Measurements from ENCODE around the gene CDK11A. TPM values are rescaled to one million over a fixed set of nuclear protein-coding genes. Genes with fewer than 3 reads are reported as not detected.
A peak's percentile ranks its signal among the peaks of the same experiment; 100 is the strongest.

The CDK11A gene
- polyA plus RNA-seq, 3 donors = 4.4 to 80.1 (median 13.3) TPM

- Histone ChIP-seq H3K4me3 (replicated peaks in 1 of 3; ENCODE audit: low read depth in 2 of 3, low read length in 3 of 3) (no peak overlapping the region), H3K9me3 (replicated peaks in 1 of 2; ENCODE audit: control insufficient read depth in 1 of 2, insufficient read depth in 1 of 2, low read length in 2 of 2) (no peaks in the 10 kb centered on the region), H3K79me2 (ENCODE audit: insufficient read depth, low read length) (peaks cover 70% of the 10 kb centered on the region), H2AFZ (ENCODE audit: insufficient read depth, low read depth, low read length, poor library complexity, severe bottlenecking) (no peak overlapping the region), H3K4me2 (replicated peaks; ENCODE audit: extremely low read depth, low read length, poor library complexity, severe bottlenecking) (no peak overlapping the region), H4K20me1 (ENCODE audit: insufficient read depth, low read length) (peaks cover 100% of the 10 kb centered on the region), H3K27me3 (ENCODE audit: control insufficient read depth in 2 of 2, insufficient read depth in 2 of 2, low read length in 2 of 2) (no peaks in the 10 kb centered on the region), H3K9ac (ENCODE audit: insufficient read depth, low read length, poor library complexity, severe bottlenecking) (no peak overlapping the region), H3K4me1 (ENCODE audit: control insufficient read depth in 1 of 2, insufficient read depth in 2 of 2, low read length in 2 of 2) (peaks cover 0 to 5% of the 10 kb centered on the region in 2 donors), H3K36me3 (replicated peaks in 1 of 2; ENCODE audit: control insufficient read depth in 1 of 2, insufficient read depth in 2 of 2, low read length in 2 of 2) (peaks cover 94 to 99% of the 10 kb centered on the region in 2 donors), H3K27ac (ENCODE audit: low read depth in 1 of 2, low read length in 2 of 2) (no peak overlapping the region)
- H3K9me3 Mint-ChIP-seq = no peaks in the 10 kb centered on the region
- no peak overlapping the region for H3K4me3 Mint-ChIP-seq
- H3K27ac Mint-ChIP-seq = no peak overlapping the region
- H3K4me1 Mint-ChIP-seq = peaks cover 10% of the 10 kb centered on the region
- 84% methylated on average over 17 of the region's 33 CpGs for WGBS (ENCODE audit: insufficient coverage)
- H3K27me3 Mint-ChIP-seq (ENCODE audit: low read depth in 3 of 3) = peaks cover 0 to 3% (median 0%) of the 10 kb centered on the region in 3 donors
- DNase-seq = no peak
- intact Hi-C loops (cut with micrococcal nuclease) = no loop called here
- H3K36me3 Mint-ChIP-seq = peaks cover 81 to 95% of the 10 kb centered on the region in 2 donors
- no peak for TF ChIP-seq CTCF (IDR thresholded peaks at IDR 0.05)
Observed at GRCh38 chr1:1756661-1757421, 32.7 kb upstream of the CDK11A start.

- no peak overlapping the region for H3K4me3 Mint-ChIP-seq
- Histone ChIP-seq H3K4me3 (replicated peaks in 1 of 3; ENCODE audit: low read depth in 2 of 3, low read length in 3 of 3) (no peak overlapping the region), H2AFZ (ENCODE audit: insufficient read depth, low read depth, low read length, poor library complexity, severe bottlenecking) (no peak overlapping the region), H3K27ac (ENCODE audit: low read depth in 1 of 2, low read length in 2 of 2) (no peak overlapping the region), H3K27me3 (ENCODE audit: control insufficient read depth in 2 of 2, insufficient read depth in 2 of 2, low read length in 2 of 2) (no peaks in the 10 kb centered on the region), H3K4me2 (replicated peaks; ENCODE audit: extremely low read depth, low read length, poor library complexity, severe bottlenecking) (no peak overlapping the region), H3K9me3 (replicated peaks in 1 of 2; ENCODE audit: control insufficient read depth in 1 of 2, insufficient read depth in 1 of 2, low read length in 2 of 2) (no peaks in the 10 kb centered on the region), H3K9ac (ENCODE audit: insufficient read depth, low read length, poor library complexity, severe bottlenecking) (no peak overlapping the region), H3K36me3 (replicated peaks in 1 of 2; ENCODE audit: control insufficient read depth in 1 of 2, insufficient read depth in 2 of 2, low read length in 2 of 2) (peaks cover 84 to 89% of the 10 kb centered on the region in 2 donors), H3K79me2 (ENCODE audit: insufficient read depth, low read length) (peaks cover 60% of the 10 kb centered on the region), H3K4me1 (ENCODE audit: control insufficient read depth in 1 of 2, insufficient read depth in 2 of 2, low read length in 2 of 2) (peaks cover 0 to 5% of the 10 kb centered on the region in 2 donors), H4K20me1 (ENCODE audit: insufficient read depth, low read length) (peaks cover 90% of the 10 kb centered on the region)
- intact Hi-C loops (cut with micrococcal nuclease) = no loop called here
- peaks cover 0 to 2% (median 0%) of the 10 kb centered on the region in 3 donors for H3K27me3 Mint-ChIP-seq (ENCODE audit: low read depth in 3 of 3)
- H3K36me3 Mint-ChIP-seq = peaks cover 71 to 85% of the 10 kb centered on the region in 2 donors
- peaks cover 10% of the 10 kb centered on the region for H3K4me1 Mint-ChIP-seq
- TF ChIP-seq CTCF (IDR thresholded peaks at IDR 0.05) = no peak
- 98% methylated on average over 13 of the region's 15 CpGs for WGBS (ENCODE audit: insufficient coverage)
- peak overlapping the region in 1 of 7 donors; percentile 55 for H3K27ac Mint-ChIP-seq
- no peak for DNase-seq
- no peaks in the 10 kb centered on the region for H3K9me3 Mint-ChIP-seq
Observed at GRCh38 chr1:1755852-1756251, 31.7 kb upstream of the CDK11A start.

All from CD14-positive monocyte (primary cell).